GM12892 (cell line): ENCODE results near the gene EPB41L2.

Source experiments
- POLR2A ChIP-seq: IDR thresholded peaks from 2 replicates; pipeline ENCODE4 v1.6.1; 2011; ENCODE audit warnings: low read depth, low read length, control low read depth
- POLR2AphosphoS5 ChIP-seq: IDR thresholded peaks from 2 replicates; pipeline ENCODE4 v1.6.1; 2011; ENCODE audit warnings: low read depth, low read length, control low read depth
- TAF1 ChIP-seq: IDR thresholded peaks from 2 replicates; pipeline ENCODE4 v1.6.1; 2011; ENCODE audit warnings: low read depth, mild to moderate bottlenecking, control low read depth, low read length, borderline replicate concordance

DNA sequence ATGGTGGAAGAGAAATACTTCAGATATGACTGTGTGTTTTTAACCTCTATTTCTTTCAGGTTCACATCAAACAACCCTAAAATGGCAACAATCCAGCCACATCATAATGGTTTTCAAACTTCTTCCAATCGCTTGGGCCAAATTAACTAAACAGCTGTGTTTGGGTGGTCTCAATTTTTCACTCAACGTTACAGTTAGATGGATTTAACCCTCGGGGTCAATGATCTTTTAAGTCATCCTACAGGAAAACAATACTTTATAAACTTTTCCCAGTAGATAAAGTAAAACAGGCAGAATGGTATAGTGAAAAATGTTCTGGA, 60.4 kb downstream of the EPB41L2 start:
- TF ChIP-seq POLR2AphosphoS5 (no peak), POLR2A (no peak), TAF1 (no peak)
